Transverse colon (tissue), 4 donors: ENCODE results near the gene S1PR1. TPM values are rescaled to one million over a fixed set of nuclear protein-coding genes. Genes with fewer than 3 reads are reported as not detected.

Experiments
- DNase-seq: peaks from one replicate; pipeline ENCODE4 v3.0.0-alpha.2; 2019
- H3K27ac ChIP-seq, 4 donors: fragments of 200-600 bp; sonication (generic); 2 replicates each; pipeline ENCODE4 v1.5.1; 2016 to 2018; ENCODE audit warnings: inconsistent platforms in 4 of 4
- H3K27me3 ChIP-seq: fragments of 200-600 bp; sonication (generic); 2 replicates; pipeline ENCODE4 v1.5.1; 2017; ENCODE audit warnings: inconsistent platforms
- H3K36me3 ChIP-seq, 4 donors: fragments of 200-600 bp; sonication (generic); 2 replicates each; pipeline ENCODE4 v1.5.1; 2017 to 2019; ENCODE audit warnings: inconsistent platforms in 4 of 4
- H3K4me1 ChIP-seq, 4 donors: fragments of 200-600 bp; sonication (generic); 2 replicates each; pipeline ENCODE4 v1.5.1; 2017 to 2020; ENCODE audit warnings: inconsistent platforms in 4 of 4
- H3K4me3 ChIP-seq, 4 donors: fragments of 200-600 bp; sonication (generic); 1 replicate in 1 of 4; 2 replicates in 3 of 4; pipeline versions ENCODE4 v1.5.1 to v1.6.1; 2017 to 2019; ENCODE audit warnings: inconsistent platforms in 4 of 4
- H3K9me3 ChIP-seq, 2 donors: fragments of 200-600 bp; sonication (generic); 2 replicates each; pipeline ENCODE4 v1.5.1; 2017 to 2019; ENCODE audit warnings: inconsistent platforms in 2 of 2
- EP300 ChIP-seq: sonication (generic); formaldehyde crosslinking; IDR thresholded peaks from one replicate; pipeline ENCODE4 v1.6.1; 2017; ENCODE audit warnings: antibody characterized with exemption, low read depth
- POLR2A ChIP-seq: fragments of 450-650 bp; IDR thresholded peaks from one replicate; pipeline ENCODE4 v1.6.1; 2016; ENCODE audit warnings: antibody characterized with exemption, mild to moderate bottlenecking, moderate library complexity
- POLR2AphosphoS5 ChIP-seq, 3 donors: sonication (generic); formaldehyde crosslinking; IDR thresholded peaks; one replicate each; pipeline ENCODE4 v1.6.1; 2016; ENCODE audit warnings: antibody characterized with exemption in 3 of 3
- WGBS, 2 donors: methylation state at CpG; one replicate each; pipeline ENCODE4 v1.1.5; 2018; ENCODE audit warnings: low coverage in 1 of 2; 5-methylcytosine and 5-hydroxymethylcytosine counted together
- in situ Hi-C, 4 donors: fragments of 200-750 bp; cut with MboI; loops; one replicate each; pipeline versions ENCODE4 v1.15.0 to v1.15.1; 2017; ENCODE audit warnings: low sequenced_read_pairs in 3 of 4, low pct_ligation_motif_present in 1 of 4, low pct_unique_long_range_greater_than_20kb in 1 of 4
- intact Hi-C: fragments of 100-400 bp; cut with DNase I; formaldehyde crosslinking; loops from one replicate; pipeline ENCODE4 v1.15.1; 2023; ENCODE audit warnings: low total_unique reads
- total RNA-seq, 4 donors: library from RNA; depleted of rRNA; stranded (reverse); fragments of >200 nt; gene quantifications; one replicate each; pipeline ENCODE4 v1.1.0, GENCODE V29; 2016
- TF ChIP-seq, protein P1 (sequence below), 5 experiments: fragments of 200-600 bp in 3 of 5; fragments of 450-650 bp in 2 of 5; sonication (generic) in 3 of 5; IDR thresholded peaks; 1 replicate in 2 of 5; 2 replicates in 3 of 5; pipeline ENCODE4 v1.5.1; 2016 to 2017; ENCODE audit warnings: antibody characterized with exemption in 5 of 5, inconsistent platforms in 3 of 5, mild to moderate bottlenecking in 2 of 5, moderate library complexity in 1 of 5

Gene S1PR1
- total RNA-seq, 4 donors from 2014 or later = 5.6 to 58.1 (median 10.4) TPM

DNA sequence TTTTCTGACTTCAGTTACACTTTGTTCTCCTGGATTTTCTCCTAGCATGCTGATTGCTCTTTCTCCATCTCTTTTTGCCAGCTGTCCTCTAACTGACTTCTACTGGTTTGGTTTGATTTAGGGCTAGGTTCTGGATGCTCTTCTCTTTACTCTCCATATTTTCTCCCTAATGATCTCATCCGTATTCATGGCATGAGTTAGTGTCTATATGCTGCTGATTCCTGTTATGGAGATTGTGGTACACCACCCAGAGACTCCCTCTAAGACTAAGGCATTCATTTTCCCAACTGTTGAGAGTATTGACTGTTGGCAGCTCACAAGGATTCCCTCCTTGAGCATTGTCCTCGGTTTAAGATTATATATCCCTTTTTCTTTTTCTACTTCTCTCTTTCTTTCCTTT is 28.9 kb downstream of the S1PR1 start:
- Histone ChIP-seq H3K9me3 (no peaks in the 10 kb centered on the region), H3K36me3 (no peaks in the 10 kb centered on the region), H3K4me1 (peaks cover 0 to 35% (median 13%) of the 10 kb centered on the region in 4 donors), H3K27me3 (no peaks in the 10 kb centered on the region), H3K27ac (no peak overlapping the region), H3K4me3 (no peak overlapping the region)
- intact Hi-C loops = no loop called here
- in situ Hi-C loops = no loop called here
- TF ChIP-seq EP300 = no peak
- TF ChIP-seq POLR2A = no peak
- TF ChIP-seq, protein P1, sequence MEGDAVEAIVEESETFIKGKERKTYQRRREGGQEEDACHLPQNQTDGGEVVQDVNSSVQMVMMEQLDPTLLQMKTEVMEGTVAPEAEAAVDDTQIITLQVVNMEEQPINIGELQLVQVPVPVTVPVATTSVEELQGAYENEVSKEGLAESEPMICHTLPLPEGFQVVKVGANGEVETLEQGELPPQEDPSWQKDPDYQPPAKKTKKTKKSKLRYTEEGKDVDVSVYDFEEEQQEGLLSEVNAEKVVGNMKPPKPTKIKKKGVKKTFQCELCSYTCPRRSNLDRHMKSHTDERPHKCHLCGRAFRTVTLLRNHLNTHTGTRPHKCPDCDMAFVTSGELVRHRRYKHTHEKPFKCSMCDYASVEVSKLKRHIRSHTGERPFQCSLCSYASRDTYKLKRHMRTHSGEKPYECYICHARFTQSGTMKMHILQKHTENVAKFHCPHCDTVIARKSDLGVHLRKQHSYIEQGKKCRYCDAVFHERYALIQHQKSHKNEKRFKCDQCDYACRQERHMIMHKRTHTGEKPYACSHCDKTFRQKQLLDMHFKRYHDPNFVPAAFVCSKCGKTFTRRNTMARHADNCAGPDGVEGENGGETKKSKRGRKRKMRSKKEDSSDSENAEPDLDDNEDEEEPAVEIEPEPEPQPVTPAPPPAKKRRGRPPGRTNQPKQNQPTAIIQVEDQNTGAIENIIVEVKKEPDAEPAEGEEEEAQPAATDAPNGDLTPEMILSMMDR (IDR thresholded peaks at IDR 0.05) = no peak
- no peak for DNase-seq
- 88% methylated on average over 2 of the region's 2 CpGs; no CpG with 5 or more reads in 1 of the 2 donors for WGBS, 2 donors

DNA sequence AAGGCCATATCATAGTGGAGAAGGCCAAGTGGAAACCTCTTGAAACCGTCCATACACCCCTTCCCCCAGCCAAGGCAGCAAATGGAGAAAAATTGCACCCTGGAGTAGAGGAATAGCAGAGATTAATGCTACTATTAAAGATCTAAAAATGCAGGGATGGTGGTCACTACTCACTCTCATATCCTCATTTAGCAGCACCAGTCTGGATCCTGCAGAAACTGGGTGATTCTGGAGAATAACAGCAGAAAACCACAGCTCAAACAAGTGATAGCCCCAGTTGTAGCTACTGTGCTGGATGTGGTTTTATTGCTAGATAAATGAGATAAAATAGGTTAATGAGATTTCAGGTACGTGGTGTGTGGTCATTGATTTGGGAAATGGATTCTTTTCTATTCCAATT is 30.3 kb downstream of the S1PR1 start:
- H3K4me3 ChIP-seq = no peak overlapping the region
- DNase-seq = no peak
- intact Hi-C loops = no loop called here
- no peaks in the 10 kb centered on the region for H3K27me3 ChIP-seq
- H3K9me3 ChIP-seq = peaks cover 0 to 6% of the 10 kb centered on the region in 2 donors
- in situ Hi-C loops = no loop called here
- TF ChIP-seq POLR2A = no peak
- TF ChIP-seq EP300 = no peak
- TF ChIP-seq, protein P1 (IDR thresholded peaks at IDR 0.05) = no peak
- TF ChIP-seq POLR2AphosphoS5 (IDR thresholded peaks at IDR 0.05) = no peak
- no peak overlapping the region for H3K27ac ChIP-seq
- H3K36me3 ChIP-seq = no peaks in the 10 kb centered on the region
- peaks cover 0 to 24% (median 13%) of the 10 kb centered on the region in 4 donors for H3K4me1 ChIP-seq
- 72 to 82% methylated on average over 2 of the region's 2 CpGs for WGBS, 2 donors

GRCh38 chr1:101268893-101269292 is 32.1 kb downstream of the S1PR1 start:
- no peak for DNase-seq
- H3K36me3 ChIP-seq = no peaks in the 10 kb centered on the region
- H3K9me3 ChIP-seq = peaks cover 0 to 6% of the 10 kb centered on the region in 2 donors
- TF ChIP-seq POLR2A (no peak), POLR2AphosphoS5 (IDR thresholded peaks at IDR 0.05) (no peak), EP300 (no peak)
- TF ChIP-seq, protein P1 (IDR thresholded peaks at IDR 0.05) = no peak
- H3K4me1 ChIP-seq = peaks cover 0 to 12% (median 5%) of the 10 kb centered on the region in 4 donors
- no peak overlapping the region for H3K4me3 ChIP-seq
- 97 to 100% methylated on average over 2 of the region's 2 CpGs for WGBS, 2 donors
- intact Hi-C loops (no loop called here), in situ Hi-C loops (no loop called here)
- H3K27ac ChIP-seq = no peak overlapping the region
- no peaks in the 10 kb centered on the region for H3K27me3 ChIP-seq

DNA sequence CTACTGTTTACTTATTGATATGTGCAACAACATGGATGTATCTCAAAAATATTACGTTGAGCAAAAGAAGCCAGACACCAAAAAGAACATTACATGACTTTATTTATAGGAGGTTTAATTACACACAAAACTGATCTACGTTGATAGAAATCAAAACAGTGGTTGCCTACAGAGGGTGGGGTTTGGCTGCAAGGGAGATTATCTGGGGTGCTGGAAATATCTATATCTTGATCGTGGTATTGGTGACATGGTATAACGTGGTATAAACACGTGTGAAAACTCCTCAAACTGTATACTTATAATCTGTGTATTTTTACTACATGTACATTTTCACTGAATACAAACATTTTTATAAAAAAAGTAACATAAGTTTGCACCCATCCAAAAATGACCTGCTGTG is 38.9 kb downstream of the S1PR1 start:
- WGBS, 2 donors = 72 to 76% methylated on average over 5 of the region's 5 CpGs
- intact Hi-C loops = no loop called here
- TF ChIP-seq POLR2A (no peak), POLR2AphosphoS5 (IDR thresholded peaks at IDR 0.05) (no peak), EP300 (no peak)
- TF ChIP-seq, protein P1 (IDR thresholded peaks at IDR 0.05) = no peak
- DNase-seq = no peak
- H3K9me3 ChIP-seq = peaks cover 0 to 6% of the 10 kb centered on the region in 2 donors
- no peaks in the 10 kb centered on the region for H3K36me3 ChIP-seq
- no peak overlapping the region for H3K4me3 ChIP-seq
- no peaks in the 10 kb centered on the region for H3K4me1 ChIP-seq
- H3K27ac ChIP-seq = no peak overlapping the region
- in situ Hi-C loops = loop anchor here in 1 of 4 donors (25.0 kb wide), 1 partner anchor 363 kb away; no protein-coding TSS in a partner anchor
- H3K27me3 ChIP-seq = no peaks in the 10 kb centered on the region
